SK-N-DZ (cell line): Measurements from ENCODE around the gene CYBRD1.
A peak's percentile ranks its signal among the peaks of the same experiment; 100 is the strongest.
"Not testable (repeated sequence)": the region's sequence is repeated elsewhere in the genome, so short reads cannot be mapped to it uniquely, and the experiment has no call there.

Experiments used
- DNase-seq: peaks from one replicate; pipeline ENCODE4 v3.0.0-alpha.2; 2015; ENCODE audit warnings: low spot score

The CYBRD1 gene

GRCh38 chr2:171515672-171516298 is 6.5 kb upstream of the CYBRD1 start:
- DNase-seq = no peak

DNA sequence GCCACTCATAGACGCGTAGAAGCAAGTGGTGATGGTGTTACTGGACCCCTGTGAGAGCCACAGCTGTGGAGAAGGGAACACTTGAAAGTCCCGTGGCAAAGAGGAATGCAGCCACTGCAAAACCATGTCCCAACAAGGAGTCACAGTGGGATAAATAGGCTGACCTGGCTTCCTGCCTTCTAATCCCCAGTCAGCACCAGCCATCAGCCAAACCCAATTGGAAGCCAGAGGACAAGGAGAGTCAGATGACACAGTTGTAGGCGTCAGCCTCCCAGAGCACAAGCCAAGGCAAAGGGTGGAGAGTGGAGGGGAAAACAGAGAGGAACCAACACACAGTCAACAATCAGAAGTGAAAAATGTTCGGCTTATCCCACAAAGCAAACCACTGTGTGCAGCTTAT is 5.5 kb upstream of the CYBRD1 start:
- no peak for DNase-seq

DNA sequence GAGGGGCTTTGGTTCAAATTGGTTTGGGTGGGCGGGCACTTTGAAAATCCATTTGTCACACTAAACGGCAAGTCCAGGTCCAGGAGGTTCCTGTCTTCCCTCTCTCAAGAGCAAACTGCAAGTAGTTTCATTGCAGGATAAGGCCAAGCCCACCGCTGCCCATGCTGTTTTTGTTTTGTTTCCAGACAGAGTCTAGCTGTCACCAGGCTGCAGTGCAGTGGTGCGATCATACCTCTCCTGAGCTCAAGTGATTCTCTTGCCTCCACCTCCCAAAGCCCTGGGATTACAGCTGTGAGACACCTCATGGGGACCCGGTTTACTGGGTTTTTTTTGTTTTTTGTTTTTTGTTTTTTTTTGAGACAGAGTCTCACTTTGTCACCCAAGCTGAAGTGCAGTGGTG is 1.8 kb upstream of the CYBRD1 start:
- DNase-seq = no peak

DNA sequence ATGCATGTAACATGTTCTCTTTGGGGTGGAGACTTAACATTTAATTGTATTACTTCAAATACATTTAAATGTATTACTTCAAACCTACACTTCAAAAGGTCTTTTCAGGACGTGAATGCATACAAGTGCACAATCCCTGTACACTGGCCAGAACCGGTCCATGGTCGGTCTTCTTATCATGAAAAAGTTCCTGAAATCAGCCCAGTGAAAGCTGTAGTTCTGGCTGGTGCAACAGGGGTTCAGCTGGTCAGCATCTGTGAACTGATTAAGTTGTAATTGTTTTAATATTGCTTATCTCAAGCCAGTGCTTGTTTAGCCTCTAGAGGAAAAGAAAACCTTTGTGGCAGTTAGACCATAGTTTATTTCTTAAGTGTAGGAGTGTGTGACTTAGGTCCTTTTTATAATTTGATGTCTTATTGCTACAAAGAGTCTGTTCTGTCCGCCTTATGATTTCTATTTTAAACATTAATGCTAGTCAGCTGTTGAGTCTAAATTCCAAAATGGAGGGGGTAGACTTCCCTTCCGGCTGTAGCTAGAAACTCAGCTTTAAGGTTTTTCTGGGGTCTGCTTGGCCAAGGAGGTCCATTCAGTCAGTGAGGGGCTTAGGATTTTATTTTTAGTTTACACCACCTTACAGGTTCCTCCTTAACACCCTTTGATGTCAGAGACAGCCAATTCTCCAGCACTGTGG is 768 bp upstream of the CYBRD1 start:
- DNase-seq = no peak

DNA sequence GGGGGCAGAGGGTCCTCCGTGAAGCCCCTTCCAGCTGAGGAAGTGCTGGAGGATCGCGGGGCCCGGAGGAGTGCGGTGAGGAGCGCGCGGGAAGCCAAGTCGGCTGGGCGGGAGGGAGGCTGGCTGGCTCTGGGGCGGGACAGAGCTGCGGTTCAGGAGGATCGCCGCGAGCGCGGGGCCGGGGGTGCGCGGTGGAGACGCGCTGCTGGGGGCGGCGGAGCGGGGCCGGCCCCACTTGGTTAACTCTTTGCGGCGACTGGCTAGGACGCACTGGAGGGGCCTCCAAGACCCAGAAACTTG is 464 bp downstream of the CYBRD1 start:
- no peak for DNase-seq

DNA sequence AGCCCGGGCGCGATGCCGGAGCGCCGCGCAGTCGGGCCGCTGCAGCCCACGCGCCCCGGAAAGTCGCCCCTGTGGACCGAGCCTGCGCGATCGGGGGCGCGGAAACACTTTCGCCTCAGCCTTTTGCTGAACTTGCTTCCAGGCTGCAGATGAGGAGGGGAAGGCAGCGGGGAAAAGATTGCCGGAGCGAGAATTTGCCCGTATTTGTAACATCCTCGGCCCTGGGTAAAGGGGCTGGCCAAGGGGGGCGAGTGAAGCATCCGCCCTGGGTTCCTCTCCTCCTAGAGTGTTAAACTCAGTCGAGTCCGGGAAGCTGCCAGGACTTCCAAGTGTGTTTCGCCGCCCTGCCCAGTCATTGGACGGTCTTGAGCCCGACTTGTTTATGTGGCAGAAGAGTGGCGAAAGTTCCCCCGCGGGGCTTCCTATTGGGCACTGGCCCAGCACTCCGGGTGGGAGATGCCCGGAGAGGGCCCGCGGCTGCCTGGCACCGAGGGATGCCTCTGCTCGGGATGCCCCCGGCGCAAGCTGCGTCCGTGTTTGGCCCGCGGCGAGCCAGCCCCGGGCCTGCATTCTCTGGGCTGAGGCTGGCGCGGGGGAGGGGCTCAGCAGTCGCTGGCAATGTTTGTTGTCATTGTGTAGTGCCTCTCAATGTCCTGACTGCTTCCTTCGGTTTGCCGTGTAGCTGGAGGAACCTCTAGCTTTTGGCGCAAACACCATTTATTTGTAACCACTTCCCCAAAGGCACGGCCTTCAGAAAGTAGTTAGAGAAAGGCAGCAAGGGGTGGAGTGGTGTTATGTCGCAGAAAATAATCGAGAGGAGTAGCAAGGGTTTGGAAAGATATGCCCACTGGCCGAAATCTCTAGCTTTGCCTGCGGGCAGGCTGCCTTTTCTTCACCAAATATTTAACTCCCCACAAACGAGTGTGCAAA is 1.1 kb downstream of the CYBRD1 start:
- no peak for DNase-seq

DNA sequence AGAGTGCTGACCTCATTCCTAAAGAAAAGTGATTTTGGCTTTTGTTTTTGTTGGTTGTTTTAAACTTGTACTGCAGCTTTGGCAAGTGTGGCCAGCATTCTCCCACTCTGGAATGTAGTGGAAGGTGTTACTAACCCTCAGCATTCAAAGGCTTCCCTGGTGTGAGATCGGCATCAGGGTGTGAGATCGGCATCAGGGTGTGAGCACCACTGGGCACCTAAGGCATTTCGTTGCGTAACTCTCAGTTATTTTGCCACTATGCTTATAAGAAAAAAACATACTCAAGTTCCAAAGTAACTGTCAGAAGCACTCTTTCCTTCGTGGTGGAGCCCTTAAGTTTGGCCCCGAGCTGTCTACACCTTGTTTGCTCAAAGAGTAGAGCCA is 1.7 kb downstream of the CYBRD1 start:
- no peak for DNase-seq

DNA sequence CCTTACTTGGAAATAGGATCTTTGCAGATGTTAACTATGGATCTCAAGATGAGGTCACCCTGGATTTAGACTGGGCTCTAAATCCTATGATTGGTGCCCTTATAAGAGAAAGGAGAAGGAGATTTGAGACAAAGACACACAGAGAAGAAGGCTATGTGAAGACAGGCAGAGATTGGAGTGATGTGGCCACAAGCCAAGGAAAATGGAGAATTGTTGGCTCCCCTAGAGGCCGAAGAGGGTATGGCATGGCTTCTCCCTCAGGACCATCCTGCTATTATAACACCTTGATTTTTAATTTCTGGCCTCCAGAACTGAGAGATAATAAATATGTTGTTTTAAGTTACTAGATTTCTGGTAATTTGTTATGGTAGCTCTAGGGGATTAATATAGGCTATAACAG is 7.6 kb downstream of the CYBRD1 start:
- no peak for DNase-seq

- no peak for DNase-seq
These were observed 8.1 kb downstream of the CYBRD1 start for GRCh38 chr2:171530378-171530777.

- DNase-seq = not testable (repeated sequence)
These were observed 8.6 kb downstream of the CYBRD1 start for GRCh38 chr2:171530859-171531258.

DNA sequence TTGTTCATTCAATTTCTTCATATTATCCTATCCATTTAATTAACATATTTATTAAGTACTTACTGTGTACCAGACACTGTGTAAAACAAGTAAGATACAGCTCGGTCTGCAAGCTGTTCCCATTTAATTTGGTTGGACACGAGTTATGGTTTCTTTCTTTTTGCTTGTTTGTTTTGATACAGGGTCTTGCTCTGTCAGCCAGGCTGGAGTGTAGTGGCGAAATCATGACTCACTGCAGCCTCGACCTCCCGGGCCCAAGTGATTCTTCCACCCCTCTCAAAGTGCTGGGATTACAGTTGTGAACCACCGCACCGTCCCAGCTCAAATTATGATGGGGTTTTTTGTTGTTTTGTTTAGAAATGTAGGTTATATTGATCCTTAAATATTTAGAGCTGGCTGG is 9.0 kb downstream of the CYBRD1 start:
- DNase-seq = no peak

- DNase-seq = no peak
These were observed 9.7 kb downstream of the CYBRD1 start for GRCh38 chr2:171531836-171532450.

DNA sequence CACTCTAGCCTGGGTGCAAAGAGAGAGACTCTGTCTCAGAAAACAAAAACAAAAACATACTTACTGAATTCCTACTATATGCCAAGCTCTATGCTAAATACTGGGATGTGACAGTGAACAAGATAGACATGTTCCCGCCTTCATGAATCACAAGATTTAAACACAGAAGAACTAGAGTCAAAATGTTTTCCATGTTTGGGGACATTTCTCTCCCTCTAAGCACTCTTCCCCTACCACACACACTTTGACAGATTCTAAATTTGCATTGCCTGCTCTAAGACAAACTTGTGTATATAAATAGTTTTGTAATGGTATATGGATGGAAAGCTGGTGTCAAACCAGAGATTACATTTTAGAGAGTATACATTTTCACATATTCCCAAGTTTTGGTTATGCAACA is 11.1 kb downstream of the CYBRD1 start:
- no peak for DNase-seq

DNA sequence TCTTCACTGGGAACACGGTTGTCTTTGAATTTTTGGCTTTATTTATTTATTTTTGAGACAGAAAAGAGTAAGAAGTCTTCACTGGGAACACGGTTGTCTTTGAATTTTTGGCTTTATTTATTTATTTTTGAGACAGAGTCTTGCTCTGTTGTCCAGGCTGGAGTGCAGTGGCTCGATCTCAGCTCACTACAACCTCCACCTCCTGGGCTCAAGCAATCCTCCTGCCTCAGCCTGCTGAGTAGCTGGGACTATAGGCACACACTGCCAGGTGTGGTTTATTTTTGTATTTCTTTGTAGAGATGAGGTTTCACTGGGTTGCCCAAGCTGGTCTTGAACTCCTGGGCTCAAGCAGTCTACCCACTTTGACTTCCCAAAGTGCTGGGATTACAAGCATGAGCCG is 13.3 kb downstream of the CYBRD1 start:
- not testable (repeated sequence) for DNase-seq

- no peak for DNase-seq
These were observed 18.2 kb downstream of the CYBRD1 start for GRCh38 chr2:171540437-171540836.

DNA sequence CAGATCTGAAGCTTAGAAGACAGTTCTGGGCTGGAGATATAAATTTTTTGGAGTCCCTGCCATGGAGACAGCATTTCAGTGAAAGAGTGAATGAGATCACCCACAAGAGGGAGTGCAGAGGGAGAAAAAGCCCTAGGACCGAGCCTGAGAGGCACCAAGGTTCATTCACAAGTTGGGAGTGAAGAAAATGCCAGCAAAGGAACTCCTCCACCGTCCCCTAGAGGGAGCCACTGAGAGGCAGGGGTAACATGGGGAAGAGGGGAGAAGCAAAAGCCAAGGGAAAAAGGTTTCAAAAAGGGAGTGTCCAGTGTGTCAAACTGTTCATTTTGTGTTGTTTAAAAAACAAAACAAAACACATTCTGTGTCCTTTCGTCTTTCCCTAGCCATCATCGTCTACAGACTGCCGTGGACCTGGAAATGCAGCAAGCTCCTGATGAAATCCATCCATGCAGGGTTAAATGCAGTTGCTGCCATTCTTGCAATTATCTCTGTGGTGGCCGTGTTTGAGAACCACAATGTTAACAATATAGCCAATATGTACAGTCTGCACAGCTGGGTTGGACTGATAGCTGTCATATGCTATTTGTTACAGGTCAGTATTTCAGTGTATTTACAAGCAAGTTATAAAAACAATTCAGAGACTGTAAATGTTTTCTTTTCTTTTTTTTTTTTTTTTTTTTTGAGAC is 19.1 kb downstream of the CYBRD1 start:
- DNase-seq = peak; percentile 24

GRCh38 chr2:171545086-171545485 is 22.8 kb downstream of the CYBRD1 start:
- no peak for DNase-seq

GRCh38 chr2:171547256-171547655 is 25.0 kb downstream of the CYBRD1 start:
- DNase-seq = no peak

GRCh38 chr2:171547720-171548119 is 25.4 kb downstream of the CYBRD1 start:
- DNase-seq = no peak

DNA sequence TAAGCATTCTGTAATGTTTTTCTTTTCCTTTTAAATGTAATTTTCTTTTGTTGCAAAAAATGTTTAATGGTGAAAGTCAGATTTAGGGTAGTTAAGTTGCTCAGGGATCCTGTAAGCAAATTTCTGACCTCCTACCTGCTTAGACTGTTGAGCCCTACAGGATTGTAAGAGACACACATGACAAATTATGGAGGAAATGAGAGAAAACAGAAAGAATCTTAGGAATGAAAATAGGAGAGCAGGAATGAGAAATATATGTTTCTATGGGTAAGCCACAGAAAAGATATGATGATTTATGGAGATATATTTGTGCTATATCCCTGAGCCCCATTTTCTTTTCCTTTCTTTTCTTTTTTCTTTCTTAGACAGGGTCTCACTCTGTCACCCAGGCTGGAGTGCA is 28.3 kb downstream of the CYBRD1 start:
- DNase-seq = no peak

- DNase-seq = no peak
These were observed 29.6 kb downstream of the CYBRD1 start for GRCh38 chr2:171551836-171552235.

GRCh38 chr2:171553236-171553635 is 31.0 kb downstream of the CYBRD1 start:
- no peak for DNase-seq
